NB4 (cell line): ENCODE measurements around the gene EIF3B.

Experiments
- DNase-seq: peaks from one replicate; pipeline ENCODE4 v3.0.0; 2010; ENCODE audit warnings: low read depth
- H3K4me3 ChIP-seq: one replicate; pipeline ENCODE4 v1.5.1; 2011; ENCODE audit warnings: mild to moderate bottlenecking, low read depth, low read length, moderate library complexity
- MYC ChIP-seq: IDR thresholded peaks from 2 replicates; pipeline ENCODE4 v1.6.1; 2011; ENCODE audit warnings: low read depth, low read length
- POLR2A ChIP-seq: IDR thresholded peaks from 2 replicates; pipeline ENCODE4 v1.6.1; 2011; ENCODE audit warnings: mild to moderate bottlenecking; ENCODE audit not compliant: insufficient read length; ENCODE audit errors: extremely low read depth
- TF ChIP-seq, protein P1 (sequence below): IDR thresholded peaks from one replicate; pipeline ENCODE4 v1.5.1; 2012; ENCODE audit warnings: low read depth, low read length
- TF ChIP-seq, protein P2 (sequence below): IDR thresholded peaks from 2 replicates; pipeline ENCODE4 v1.6.1; 2011; ENCODE audit warnings: low read depth, low read length

The EIF3B gene

DNA sequence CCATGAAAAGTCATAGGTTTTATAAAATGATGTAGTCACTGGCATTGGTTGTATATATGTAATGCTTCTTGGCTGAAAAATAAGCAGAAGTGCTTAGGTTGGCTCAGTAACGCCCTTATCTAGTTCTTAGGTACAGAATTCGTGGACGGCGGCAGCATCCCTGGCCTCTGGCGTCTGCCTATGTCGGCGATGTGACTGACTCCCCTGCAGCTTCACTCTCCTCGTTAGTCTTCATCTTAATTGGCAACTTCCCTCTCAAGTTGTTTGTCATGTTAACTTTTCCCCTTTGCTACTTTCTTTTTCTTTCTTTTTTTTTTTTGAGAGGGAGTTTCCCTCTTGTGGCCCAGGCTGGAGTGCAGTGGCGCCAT, 67.3 kb downstream of the EIF3B start:
- no peak overlapping the region for H3K4me3 ChIP-seq
- DNase-seq, result no peak
- TF ChIP-seq, protein P1, sequence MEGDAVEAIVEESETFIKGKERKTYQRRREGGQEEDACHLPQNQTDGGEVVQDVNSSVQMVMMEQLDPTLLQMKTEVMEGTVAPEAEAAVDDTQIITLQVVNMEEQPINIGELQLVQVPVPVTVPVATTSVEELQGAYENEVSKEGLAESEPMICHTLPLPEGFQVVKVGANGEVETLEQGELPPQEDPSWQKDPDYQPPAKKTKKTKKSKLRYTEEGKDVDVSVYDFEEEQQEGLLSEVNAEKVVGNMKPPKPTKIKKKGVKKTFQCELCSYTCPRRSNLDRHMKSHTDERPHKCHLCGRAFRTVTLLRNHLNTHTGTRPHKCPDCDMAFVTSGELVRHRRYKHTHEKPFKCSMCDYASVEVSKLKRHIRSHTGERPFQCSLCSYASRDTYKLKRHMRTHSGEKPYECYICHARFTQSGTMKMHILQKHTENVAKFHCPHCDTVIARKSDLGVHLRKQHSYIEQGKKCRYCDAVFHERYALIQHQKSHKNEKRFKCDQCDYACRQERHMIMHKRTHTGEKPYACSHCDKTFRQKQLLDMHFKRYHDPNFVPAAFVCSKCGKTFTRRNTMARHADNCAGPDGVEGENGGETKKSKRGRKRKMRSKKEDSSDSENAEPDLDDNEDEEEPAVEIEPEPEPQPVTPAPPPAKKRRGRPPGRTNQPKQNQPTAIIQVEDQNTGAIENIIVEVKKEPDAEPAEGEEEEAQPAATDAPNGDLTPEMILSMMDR, result no peak
- TF ChIP-seq MYC (no peak), POLR2A (no peak)
- TF ChIP-seq, protein P2, sequence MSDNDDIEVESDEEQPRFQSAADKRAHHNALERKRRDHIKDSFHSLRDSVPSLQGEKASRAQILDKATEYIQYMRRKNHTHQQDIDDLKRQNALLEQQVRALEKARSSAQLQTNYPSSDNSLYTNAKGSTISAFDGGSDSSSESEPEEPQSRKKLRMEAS, result no peak

DNA sequence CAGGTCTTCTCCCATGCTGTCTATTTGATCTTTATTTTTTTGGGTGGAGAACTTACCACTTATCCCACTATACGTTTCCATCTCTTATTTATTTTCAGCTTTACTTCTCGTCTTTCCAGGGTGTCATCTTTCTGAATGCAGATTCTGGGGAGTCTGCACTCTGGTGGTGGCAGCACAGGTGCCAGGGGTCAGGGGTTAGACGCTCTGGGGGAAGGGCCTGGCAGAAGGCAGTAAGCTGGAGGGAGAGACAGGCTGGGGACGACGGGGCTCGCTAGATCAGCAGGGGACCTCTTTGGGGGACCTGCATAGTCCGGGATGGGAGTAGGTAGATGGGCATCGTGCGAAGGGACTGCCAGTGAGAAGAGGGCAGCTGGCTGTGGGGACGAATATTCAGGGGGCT, 71.1 kb downstream of the EIF3B start:
- TF ChIP-seq MYC (no peak), POLR2A (no peak)
- TF ChIP-seq, protein P1, result no peak
- TF ChIP-seq, protein P2, result no peak
- no peak for DNase-seq
- H3K4me3 ChIP-seq, result no peak overlapping the region
